GM19467 (cell line): Measurements from ENCODE around the gene CCR5AS.
"Not testable (repeated sequence)": the region's sequence is repeated elsewhere in the genome, so short reads cannot be mapped to it uniquely, and the experiment has no call there.

ENCODE experiments used
- ATAC-seq: cut with Tn5 transposase; IDR thresholded peaks from one replicate; pipeline ENCODE4 v1.9.1; 2021; ENCODE audit warnings: mild to moderate bottlenecking, moderate library complexity; ENCODE audit not compliant: unreplicated experiment

CCR5AS gene

DNA sequence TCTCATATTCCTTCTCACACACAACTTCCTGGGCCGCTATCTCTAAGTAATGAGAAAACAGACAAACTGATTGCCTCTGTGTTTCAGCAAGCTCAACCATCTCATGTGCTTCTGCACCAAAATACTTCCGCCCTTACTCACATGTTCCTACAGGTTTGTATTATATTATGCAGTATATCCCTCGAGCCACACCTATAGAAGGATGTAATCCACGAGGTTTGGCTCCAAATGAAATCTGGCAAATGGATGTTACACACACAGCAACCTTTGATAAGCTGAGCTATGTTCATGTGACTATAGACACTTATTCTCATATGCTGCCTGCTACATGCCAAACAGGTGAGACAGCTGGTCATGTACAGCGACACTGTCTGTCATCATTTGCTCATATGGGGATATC lies 22.8 kb upstream of the CCR5AS start:
- ATAC-seq: no peak

DNA sequence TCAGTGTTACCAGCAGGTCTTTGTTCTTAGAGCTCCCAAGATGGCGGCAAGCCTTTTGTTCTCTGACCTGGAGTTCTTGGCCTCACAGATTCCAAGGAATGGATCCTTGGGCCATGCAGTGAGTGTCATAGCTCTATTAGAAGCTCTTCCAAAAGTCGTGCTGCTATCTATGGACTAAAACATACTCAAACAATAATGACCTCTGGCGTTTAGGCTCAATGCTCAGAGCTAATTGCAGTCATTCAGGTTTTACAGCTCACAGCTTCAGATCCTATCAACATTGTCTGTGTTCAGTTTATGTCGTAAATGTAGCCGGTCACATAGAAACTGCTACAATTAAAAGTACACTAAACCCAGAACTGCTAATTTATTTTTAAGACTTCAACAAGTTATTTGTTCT lies 22.4 kb upstream of the CCR5AS start:
- no peak for ATAC-seq

DNA sequence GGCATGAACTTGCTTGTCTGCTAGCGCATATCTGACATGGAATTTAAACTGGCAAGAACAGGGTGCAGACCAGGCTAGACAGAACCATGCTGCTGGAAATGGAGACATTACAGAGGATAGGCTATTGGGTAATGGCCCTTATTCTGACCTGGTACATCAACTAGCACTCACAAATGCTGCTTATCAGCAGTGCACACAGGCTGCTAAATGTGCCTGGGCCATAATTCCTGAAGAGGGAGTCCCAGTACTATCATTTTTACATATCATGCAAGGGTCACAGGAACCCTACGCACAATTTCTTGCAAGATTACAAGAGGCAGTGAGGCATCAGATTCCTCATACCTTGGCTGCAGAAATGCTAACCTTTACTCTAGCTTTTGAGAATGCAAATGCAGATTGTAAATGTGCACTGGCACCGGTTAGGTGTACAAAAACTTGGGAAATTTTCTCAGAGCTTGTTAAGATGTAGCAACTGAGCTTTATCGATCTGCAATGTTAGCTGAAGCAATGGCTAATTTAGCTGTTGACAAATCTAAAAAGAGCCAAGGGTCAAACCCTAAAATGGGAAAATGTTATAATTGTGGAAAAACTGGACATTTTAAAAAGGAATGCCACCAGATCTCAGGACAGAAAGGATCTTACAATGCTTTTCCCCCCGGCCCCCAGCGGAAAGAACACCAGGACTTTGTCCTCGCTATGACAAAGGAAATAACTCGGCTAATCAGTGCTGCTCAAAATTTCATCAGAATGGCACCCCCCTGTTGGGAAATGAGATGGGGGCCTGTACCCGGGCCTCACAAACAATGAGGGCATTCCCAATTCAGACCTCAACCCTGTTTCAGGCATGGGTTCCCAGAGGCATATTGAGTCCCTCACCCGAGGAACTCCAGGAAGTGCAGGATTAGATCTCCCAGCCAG lies 21.3 kb upstream of the CCR5AS start:
- no peak for ATAC-seq

DNA sequence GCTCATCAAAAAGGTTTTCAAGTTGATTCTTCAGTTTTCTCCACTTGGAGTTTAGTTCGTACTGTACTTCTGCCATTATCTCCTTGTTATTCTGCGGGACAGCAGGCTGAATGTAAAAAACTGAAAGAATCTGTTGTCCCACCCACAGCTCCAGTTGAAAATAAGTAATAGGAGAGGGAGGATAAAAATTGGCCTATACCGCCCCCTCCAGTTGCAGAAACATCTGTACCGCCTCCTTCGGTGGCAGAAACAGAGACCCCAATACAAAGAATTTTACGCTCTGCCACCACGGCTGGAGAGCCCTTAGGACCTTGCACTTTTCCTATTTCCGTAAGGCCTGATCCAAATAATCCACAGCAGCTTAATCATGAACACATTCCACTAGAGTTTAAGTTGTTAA lies 20.5 kb upstream of the CCR5AS start:
- not testable (repeated sequence) for ATAC-seq

GRCh38 chr3:46426476-46426875 lies 19.6 kb upstream of the CCR5AS start:
- not testable (repeated sequence) for ATAC-seq

DNA sequence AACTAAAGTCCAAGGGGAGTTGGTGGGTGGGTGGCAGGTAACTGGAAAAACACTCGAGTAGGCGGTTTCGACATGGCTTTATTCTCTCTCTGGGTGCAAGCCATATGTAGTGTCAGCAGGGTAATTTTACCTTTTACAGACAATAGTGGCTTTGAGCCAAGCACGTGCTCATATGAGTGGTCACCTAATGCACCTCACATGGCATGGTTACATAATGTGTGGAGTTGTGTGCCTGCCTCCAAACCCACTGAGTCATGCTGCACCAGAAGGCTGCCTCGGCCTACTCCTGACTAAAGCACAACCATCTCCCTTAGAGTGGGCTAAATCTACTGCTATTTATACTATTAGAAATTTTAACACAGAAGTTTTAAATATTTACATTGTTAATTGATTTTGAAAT lies 16.7 kb upstream of the CCR5AS start:
- ATAC-seq: no peak

GRCh38 chr3:46422617-46423016 lies 15.8 kb upstream of the CCR5AS start:
- no peak for ATAC-seq

DNA sequence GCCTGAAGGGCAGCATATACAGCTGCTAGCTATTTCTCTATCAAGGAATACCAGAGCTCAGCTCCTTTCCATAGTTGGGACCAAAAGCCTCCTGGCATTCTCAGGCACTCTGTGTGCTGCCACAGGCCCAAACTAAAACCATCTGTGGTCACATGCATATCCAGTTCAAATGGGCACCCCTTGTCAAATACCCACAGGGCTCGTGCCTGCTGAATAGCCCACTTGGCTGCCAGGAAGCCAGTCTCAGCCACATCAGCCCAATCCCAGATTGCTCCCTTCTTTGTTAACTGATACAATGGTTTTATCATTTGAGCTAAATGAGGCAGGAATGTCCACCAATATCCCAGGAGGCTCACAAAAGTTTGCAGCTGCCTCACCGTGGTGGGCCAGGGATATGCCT lies 14.1 kb upstream of the CCR5AS start:
- no peak for ATAC-seq

- no peak for ATAC-seq
Measured at GRCh38 chr3:46419816-46420215, 12.9 kb upstream of the CCR5AS start.

GRCh38 chr3:46417841-46418611 lies 11.2 kb upstream of the CCR5AS start:
- no peak for ATAC-seq

DNA sequence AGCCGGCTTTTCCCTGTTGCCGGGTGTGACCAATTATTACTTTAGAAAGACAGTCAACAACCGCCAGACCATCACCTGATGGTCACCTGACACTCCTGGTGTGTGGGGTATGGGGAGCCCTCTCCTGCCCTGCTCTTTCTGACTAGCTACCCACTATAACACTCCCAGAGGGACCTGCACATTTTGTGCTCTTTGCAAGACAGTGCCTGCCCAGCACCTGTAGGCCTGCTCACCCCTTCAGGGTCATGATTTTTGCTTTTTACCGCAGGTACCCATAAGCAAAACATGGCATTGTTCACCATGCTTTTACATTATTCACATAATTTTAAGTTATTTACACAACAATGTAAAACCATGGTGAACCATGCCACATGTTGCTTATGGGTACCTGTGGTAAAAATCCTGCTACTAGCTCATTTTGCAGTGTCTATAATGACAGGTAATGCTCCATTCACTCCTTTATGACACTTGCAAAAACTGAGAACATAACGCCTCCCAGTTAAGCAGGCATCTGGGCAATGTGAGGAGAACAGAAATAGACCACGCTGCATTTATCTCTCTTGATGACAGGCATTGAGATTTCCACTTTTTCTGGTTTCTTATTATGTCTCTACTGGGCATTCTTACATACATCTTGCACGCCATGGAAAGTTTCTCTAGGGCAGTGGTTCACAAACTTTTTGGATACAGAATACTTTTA lies 10.1 kb upstream of the CCR5AS start:
- ATAC-seq: no peak

DNA sequence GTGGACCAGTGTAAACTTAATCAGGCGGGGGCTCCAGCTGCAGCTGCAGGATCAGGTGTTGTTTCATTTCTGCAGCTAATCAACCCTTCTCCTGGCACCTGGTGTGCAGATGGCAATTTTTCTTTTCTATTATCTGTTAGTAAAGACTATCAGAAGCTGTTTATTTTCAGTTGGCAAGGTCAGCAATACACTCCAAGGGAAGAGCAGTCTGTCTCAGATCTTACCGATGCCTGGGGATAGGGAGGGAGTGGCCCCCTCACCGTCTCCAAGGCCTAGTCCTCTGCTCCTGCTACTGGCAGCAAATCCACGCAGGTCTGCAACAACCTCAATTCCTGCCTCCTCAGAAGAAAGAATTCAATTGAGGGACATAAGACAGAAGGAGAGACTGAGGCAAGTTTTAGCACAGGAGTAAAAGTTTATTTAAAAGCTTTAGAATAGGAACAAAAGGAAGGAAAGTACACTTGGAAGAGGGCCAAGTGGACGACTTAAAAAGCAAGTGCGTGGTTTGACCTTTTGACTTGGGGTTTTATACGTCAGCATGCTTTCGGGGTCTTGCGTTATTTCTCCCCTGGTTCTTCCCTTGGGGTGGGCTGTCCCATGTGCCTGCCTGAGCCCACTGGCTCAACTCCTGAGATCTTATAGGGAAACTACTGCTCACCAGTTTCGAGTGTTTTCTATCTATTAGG lies 9.4 kb upstream of the CCR5AS start:
- ATAC-seq: no peak

GRCh38 chr3:46414739-46415138 lies 7.9 kb upstream of the CCR5AS start:
- ATAC-seq: no peak

GRCh38 chr3:46413951-46414350 lies 7.1 kb upstream of the CCR5AS start:
- ATAC-seq: no peak

DNA sequence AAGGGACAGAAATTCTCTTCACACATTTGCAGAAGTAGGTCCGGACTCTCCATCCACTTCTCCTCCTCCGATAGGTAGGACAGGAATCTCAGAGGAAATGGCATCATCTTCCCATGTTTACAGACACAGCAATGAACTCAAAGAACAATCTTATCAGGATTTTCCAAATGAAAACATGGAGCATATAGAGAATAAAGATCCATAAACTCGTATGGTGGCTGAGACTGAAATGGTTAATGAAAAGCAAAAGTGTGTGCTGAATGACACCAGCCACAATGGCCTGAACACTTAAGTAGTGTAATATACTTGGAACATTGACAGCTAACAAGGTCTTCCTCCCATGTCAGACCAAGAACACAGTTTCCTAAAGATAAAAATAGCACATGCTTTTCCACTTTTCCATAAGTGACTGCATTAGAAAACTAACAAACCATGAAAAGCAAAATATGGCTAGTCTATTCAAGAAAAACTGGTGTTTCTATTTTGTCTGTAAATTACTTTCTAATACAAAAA lies 6.0 kb upstream of the CCR5AS start:
- ATAC-seq: no peak

DNA sequence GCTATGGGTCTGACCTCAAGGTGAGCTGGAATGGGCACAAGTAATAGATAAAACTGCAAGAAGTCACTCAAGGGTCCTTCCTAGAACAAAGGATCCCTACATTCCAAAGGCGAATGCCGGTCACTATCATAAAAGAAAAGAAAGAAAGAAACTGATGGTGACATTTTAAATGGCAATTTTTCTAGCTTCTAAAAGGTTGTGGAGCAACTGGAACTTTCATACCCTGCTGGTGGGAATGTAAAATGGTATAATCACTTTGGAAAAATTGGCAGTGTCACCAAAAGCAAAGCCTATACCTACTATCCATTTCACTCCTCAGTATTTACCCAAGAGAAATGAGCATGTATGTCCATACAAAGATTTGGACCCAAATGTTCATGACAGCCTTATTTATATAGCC lies 4.4 kb upstream of the CCR5AS start:
- ATAC-seq: no peak

GRCh38 chr3:46410669-46411068 lies 3.8 kb upstream of the CCR5AS start:
- no peak for ATAC-seq

DNA sequence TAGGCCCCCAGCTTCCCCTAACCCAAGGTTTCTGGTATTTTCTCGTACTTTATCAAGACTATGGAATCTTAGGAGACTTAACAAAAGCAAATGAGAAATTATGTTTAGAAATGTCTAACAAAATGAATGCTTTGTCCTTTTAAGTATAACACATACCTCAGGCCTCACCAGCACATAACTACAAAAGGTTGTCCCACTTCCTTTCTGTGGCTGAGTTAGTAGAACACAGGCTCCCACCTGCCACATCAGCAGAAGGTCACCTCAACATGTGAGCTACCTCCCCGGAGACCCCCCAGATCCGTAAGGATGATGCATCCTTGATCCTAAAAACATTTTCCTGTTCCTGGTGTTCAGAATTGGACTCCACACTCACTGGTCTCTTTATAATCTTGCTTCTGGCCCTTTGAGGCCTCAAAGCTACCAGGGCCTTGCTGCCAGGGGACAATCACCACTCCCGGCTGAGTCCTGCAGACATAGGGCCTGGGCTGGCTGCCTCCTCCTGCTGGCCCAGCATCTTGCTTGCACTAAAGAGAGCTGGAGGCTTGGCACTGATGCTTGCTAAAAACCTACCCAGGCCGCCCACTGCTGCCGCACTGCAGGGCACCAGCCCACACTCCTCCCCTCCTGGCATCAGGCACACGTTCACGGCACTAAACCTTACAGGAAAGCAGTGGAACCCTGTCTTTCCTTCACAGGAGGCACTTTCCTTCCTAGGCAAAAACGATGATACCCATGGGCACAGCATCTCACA lies 3.0 kb upstream of the CCR5AS start:
- no peak for ATAC-seq

GRCh38 chr3:46408853-46409252 lies 2.0 kb upstream of the CCR5AS start:
- no peak for ATAC-seq

DNA sequence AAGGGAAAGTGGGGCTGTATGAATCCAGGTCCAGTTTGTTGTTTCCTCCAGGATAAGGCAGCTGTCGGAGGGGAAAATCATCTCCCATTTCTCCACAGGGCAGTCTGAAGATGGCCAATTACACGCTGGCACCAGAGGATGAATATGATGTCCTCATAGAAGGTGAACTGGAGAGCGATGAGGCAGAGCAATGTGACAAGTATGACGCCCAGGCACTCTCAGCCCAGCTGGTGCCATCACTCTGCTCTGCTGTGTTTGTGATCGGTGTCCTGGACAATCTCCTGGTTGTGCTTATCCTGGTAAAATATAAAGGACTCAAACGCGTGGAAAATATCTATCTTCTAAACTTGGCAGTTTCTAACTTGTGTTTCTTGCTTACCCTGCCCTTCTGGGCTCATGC lies 1.1 kb upstream of the CCR5AS start:
- ATAC-seq: no peak
